ENCODE measurements around the gene LRMDA.

DNA sequence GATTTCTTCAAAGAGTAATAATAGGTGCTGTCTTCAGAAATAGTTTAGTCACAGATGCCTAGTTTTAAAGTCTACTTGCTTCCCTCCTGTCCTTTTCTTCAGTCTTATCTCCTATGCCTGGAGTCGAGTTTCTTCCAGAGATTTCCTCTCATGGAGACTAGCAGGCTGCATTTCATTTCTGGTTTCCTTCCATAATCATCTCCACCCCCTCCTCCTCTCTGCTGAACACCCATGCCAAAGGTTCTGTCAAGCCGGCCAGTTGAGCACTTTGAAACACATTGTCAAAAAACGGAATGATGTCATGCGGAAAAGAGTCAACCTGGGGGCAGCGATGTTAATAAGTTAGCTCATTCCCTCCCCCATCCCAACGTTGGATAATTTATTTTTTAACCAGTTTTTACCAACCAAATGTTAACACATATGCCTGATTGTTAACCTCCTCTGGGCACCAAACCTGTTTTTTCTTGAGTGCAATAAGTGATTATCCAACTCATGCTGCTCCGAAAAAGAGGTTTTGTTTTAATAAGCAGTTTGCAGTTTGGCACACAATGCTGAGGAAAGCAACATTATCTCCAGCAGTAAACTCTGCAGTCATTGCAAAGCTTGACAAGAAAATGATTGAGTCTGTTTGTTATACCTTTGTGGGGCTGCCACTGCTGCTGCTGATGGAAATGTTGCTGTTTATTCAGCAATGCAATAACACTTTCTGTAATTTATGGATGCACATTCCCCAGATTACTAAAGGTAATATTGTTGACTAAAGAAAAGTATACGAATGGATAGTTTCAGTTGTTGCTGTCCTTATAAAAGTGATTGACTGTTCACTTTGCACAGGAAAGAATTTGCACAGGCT, 161.6 kb downstream of the LRMDA start:
- TF ChIP-seq, protein P1, sequence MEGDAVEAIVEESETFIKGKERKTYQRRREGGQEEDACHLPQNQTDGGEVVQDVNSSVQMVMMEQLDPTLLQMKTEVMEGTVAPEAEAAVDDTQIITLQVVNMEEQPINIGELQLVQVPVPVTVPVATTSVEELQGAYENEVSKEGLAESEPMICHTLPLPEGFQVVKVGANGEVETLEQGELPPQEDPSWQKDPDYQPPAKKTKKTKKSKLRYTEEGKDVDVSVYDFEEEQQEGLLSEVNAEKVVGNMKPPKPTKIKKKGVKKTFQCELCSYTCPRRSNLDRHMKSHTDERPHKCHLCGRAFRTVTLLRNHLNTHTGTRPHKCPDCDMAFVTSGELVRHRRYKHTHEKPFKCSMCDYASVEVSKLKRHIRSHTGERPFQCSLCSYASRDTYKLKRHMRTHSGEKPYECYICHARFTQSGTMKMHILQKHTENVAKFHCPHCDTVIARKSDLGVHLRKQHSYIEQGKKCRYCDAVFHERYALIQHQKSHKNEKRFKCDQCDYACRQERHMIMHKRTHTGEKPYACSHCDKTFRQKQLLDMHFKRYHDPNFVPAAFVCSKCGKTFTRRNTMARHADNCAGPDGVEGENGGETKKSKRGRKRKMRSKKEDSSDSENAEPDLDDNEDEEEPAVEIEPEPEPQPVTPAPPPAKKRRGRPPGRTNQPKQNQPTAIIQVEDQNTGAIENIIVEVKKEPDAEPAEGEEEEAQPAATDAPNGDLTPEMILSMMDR (optimal IDR thresholded peaks at IDR 0.05 in 1 of 3, IDR thresholded peaks at IDR 0.05 in 1 of 3, conservative IDR thresholded peaks at IDR 0.05 in 1 of 3; ENCODE audit: extremely low read depth in 1 of 3, insufficient read depth in 2 of 3, low read length in 3 of 3) = no peak
- no peak for TF ChIP-seq EZH2 (IDR thresholded peaks at IDR 0.05; ENCODE audit: low read length)

All from keratinocyte (primary cell).